Osteocyte (in vitro differentiated cells): ENCODE data around the gene KRT3. TPM values are rescaled to one million over a fixed set of nuclear protein-coding genes. Genes with fewer than 3 reads are reported as not detected.
"Not testable (repeated sequence)": the region's sequence is repeated elsewhere in the genome, so short reads cannot be mapped to it uniquely, and the experiment has no call there.

ENCODE experiments used
- DNase-seq: peaks from one replicate; pipeline ENCODE4 v3.0.0; 2021; ENCODE audit warnings: mixed read lengths; ENCODE audit not compliant: unreplicated experiment; ENCODE audit errors: extremely low spot score
- H3K27ac Mint-ChIP-seq: one replicate; pipeline ENCODE4 v1.8.0; 2021; ENCODE audit warnings: mild to moderate bottlenecking, mixed read lengths; ENCODE audit not compliant: unreplicated experiment
- H3K27me3 Mint-ChIP-seq: one replicate; pipeline ENCODE4 v1.8.0; 2021; ENCODE audit warnings: mixed read lengths; ENCODE audit not compliant: unreplicated experiment
- H3K36me3 Mint-ChIP-seq: one replicate; pipeline ENCODE4 v1.8.0; 2021; ENCODE audit warnings: mixed read lengths; ENCODE audit not compliant: unreplicated experiment
- H3K4me1 Mint-ChIP-seq: one replicate; pipeline ENCODE4 v1.8.0; 2021; ENCODE audit warnings: mixed read lengths; ENCODE audit not compliant: unreplicated experiment
- H3K4me3 Mint-ChIP-seq: one replicate; pipeline ENCODE4 v1.8.0; 2021; ENCODE audit warnings: mild to moderate bottlenecking, moderate library complexity, mixed read lengths; ENCODE audit not compliant: unreplicated experiment
- H3K9me3 Mint-ChIP-seq: one replicate; pipeline ENCODE4 v1.8.0; 2021; ENCODE audit warnings: mixed read lengths; ENCODE audit not compliant: unreplicated experiment
- total RNA-seq: library from RNA; stranded (reverse); gene quantifications from 2 replicates; pipeline ENCODE4 v1.2.1, GENCODE V29; 2021
- TF ChIP-seq, protein P1 (sequence below): fragments of 200-600 bp; sonication (generic); IDR thresholded peaks from 2 replicates; pipeline ENCODE4 v1.5.0; 2021; ENCODE audit warnings: antibody characterized with exemption, mild to moderate bottlenecking, moderate library complexity

The KRT3 gene
- total RNA-seq, 1 donor from 2014 or later = not detected

DNA sequence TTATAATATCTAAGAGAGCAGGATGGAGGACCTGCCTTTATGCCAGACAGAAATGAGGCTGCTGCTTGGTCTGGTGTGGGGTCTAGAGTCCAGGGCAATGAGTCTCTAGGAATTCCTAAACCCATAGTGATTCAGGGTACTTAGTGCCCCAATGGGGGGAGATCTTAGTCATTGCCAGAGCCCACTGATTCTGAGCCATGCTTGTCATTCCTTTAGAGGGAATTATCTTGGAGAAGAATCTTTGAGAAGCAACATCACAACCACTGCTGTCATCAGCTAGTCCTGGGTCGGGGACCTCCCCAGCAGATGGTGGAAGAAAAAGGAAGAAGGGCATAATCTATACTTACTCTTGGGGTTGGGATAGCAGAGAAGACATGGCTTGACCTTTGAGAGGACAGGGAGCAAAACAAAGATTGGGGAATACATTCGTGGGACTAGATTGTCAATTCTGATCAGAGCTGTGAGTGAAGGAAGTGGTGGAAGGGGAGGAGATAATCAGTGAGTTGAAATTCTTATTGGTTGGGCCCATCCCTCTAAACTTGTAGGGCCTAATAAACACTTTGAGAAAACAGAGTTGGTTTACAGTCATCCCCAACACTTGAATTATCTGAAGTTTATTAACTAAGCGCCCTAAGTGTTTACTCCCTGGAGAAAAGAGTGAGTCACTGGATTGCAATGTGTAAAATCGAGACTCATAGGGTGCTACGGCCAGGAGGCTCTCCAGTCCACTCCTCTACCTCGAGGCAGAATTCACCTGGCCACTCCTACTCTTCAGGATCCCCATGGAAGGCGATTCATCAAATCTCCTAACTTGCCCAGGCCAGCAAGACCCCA lies 3.0 kb upstream of the KRT3 start:
- H3K36me3 Mint-ChIP-seq = no peaks in the 10 kb centered on the region
- H3K4me1 Mint-ChIP-seq = no peaks in the 10 kb centered on the region
- no peaks in the 10 kb centered on the region for H3K9me3 Mint-ChIP-seq
- TF ChIP-seq, protein P1, sequence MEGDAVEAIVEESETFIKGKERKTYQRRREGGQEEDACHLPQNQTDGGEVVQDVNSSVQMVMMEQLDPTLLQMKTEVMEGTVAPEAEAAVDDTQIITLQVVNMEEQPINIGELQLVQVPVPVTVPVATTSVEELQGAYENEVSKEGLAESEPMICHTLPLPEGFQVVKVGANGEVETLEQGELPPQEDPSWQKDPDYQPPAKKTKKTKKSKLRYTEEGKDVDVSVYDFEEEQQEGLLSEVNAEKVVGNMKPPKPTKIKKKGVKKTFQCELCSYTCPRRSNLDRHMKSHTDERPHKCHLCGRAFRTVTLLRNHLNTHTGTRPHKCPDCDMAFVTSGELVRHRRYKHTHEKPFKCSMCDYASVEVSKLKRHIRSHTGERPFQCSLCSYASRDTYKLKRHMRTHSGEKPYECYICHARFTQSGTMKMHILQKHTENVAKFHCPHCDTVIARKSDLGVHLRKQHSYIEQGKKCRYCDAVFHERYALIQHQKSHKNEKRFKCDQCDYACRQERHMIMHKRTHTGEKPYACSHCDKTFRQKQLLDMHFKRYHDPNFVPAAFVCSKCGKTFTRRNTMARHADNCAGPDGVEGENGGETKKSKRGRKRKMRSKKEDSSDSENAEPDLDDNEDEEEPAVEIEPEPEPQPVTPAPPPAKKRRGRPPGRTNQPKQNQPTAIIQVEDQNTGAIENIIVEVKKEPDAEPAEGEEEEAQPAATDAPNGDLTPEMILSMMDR = no peak
- peaks cover 33% of the 10 kb centered on the region for H3K27me3 Mint-ChIP-seq
- DNase-seq = no peak
- no peak overlapping the region for H3K27ac Mint-ChIP-seq
- no peak overlapping the region for H3K4me3 Mint-ChIP-seq

DNA sequence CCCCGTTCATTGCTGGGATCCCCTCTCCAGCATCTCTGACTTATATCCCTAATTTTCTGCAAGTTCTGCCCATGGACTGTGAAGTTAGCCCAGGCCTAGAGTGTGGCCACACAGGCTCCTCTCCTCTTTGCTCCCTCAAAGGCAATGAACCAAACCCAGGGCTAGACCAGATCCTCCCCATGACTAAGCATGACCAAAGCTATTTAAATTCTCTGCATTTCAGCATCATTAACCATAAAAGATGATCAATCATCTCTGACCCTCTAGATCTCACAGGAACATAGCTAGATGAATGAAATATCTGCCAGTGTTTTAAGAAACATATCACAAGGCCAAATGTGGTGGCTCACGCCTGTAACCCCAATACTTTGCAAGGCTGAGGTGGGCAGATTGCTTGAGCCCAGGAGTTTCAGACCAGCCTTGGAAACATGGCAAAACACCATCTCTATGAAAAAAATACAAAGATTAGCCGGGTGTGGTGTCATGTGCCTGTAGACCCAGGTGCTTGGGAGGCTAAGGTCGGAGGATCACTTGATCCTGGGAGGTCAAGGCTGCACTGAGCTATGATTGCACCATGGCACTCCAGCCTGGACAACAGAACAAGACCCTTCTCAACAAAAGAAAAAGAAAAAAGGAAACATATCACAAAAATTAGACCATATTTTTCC lies 2.2 kb upstream of the KRT3 start:
- Mint-ChIP-seq H3K4me1 (no peaks in the 10 kb centered on the region), H3K36me3 (no peaks in the 10 kb centered on the region), H3K4me3 (no peak overlapping the region), H3K27ac (no peak overlapping the region), H3K9me3 (no peaks in the 10 kb centered on the region), H3K27me3 (peaks cover 36% of the 10 kb centered on the region)
- TF ChIP-seq, protein P1 = no peak
- DNase-seq = no peak

DNA sequence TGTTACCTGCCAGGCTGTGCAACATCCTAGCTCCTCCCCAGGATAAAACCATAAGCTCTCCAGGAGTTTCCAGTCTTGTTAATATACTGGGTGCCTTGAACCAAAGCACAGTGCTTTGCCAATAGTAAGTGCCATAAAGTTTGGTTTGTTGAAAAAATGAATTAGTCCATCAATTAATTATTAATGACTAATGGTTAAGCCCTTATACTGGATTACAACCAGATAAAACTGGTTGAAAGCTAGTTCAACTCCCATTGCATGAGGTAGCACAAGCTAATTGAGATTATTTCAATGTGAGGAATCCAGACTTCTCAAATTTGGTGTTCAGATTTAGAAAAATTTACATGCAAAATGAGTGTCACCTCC lies 1.6 kb upstream of the KRT3 start:
- no peak for DNase-seq
- no peak overlapping the region for H3K4me3 Mint-ChIP-seq
- H3K4me1 Mint-ChIP-seq = no peaks in the 10 kb centered on the region
- H3K36me3 Mint-ChIP-seq = no peaks in the 10 kb centered on the region
- TF ChIP-seq, protein P1 = no peak
- H3K9me3 Mint-ChIP-seq = no peaks in the 10 kb centered on the region
- H3K27me3 Mint-ChIP-seq = peaks cover 33% of the 10 kb centered on the region
- H3K27ac Mint-ChIP-seq = no peak overlapping the region

DNA sequence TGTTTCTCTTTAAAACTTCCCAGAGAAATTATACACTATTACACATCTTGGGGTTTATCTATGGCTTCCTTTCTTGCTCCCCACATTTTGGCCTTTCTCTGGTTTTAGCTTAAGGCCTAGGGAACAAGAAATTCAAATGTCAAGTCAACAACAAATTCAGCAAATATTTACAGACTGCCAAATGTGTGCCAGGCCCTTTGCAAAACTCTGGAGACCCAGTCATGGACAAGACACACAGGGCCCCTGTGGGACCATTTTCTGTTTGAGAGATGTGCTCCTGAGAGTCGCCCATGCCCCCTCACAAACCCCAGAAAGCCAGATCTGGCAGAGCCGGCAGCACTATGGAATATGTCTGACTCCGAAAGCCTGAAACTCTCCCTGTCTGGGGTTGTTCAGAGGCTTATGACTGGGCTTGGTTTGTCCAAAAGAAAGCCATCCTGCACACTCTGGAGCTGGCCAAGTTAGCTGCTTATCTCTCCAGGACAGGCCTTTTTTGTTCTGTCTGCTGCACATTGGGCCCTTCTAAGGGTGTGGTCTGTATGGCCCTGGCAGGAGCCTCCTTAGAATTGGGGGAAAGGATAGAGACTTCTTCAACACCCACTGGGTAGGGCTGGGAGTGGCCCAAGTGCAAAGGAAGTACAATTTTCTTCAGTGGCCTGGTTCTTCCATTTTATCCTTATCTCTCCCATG lies 1.1 kb upstream of the KRT3 start:
- Mint-ChIP-seq H3K4me3 (no peak overlapping the region), H3K4me1 (no peaks in the 10 kb centered on the region), H3K27me3 (peaks cover 30% of the 10 kb centered on the region), H3K9me3 (no peaks in the 10 kb centered on the region), H3K27ac (no peak overlapping the region), H3K36me3 (no peaks in the 10 kb centered on the region)
- TF ChIP-seq, protein P1 = no peak
- no peak for DNase-seq

DNA sequence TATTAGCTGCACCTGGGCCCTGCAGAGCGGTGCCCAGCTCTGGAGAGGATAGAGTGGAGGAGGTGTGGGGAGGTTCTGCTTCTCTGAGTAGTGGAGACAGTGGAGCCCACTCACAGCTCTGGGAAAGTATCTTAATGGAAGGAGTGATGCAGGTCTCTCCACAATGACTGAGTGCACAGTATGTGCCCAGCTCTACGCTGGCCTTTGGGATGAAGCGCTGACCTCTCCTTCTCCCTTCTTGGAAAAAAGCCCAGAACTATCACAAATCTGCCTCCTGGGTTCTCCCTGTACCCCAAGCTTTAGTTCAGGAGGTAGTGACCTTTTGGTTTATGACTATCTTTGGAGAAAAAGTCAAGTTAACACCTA lies 495 bp upstream of the KRT3 start:
- no peak overlapping the region for H3K4me3 Mint-ChIP-seq
- TF ChIP-seq, protein P1 = no peak
- H3K27ac Mint-ChIP-seq = no peak overlapping the region
- peaks cover 31% of the 10 kb centered on the region for H3K27me3 Mint-ChIP-seq
- no peak for DNase-seq
- no peaks in the 10 kb centered on the region for H3K36me3 Mint-ChIP-seq
- H3K4me1 Mint-ChIP-seq = no peaks in the 10 kb centered on the region
- H3K9me3 Mint-ChIP-seq = no peaks in the 10 kb centered on the region

DNA sequence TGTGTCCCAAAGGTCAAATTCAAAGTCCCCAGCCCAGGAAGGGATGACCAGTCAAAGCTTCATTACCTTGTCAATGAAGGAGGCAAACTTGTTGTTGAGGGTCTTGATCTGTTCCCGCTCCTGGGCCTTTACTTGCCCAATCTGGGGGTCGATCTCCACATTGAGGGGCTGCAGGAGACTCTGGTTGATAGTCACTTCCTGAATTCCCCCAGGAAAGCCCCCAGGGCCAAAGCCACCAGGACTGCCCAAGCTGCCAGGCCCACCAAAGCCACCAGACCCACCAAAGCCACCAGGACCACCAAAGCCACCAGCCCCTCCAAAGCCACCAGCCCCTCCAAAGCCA lies 614 bp downstream of the KRT3 start:
- not testable (repeated sequence) for H3K4me3 Mint-ChIP-seq, H3K27ac Mint-ChIP-seq, H3K36me3 Mint-ChIP-seq, H3K4me1 Mint-ChIP-seq, H3K9me3 Mint-ChIP-seq, DNase-seq
- H3K27me3 Mint-ChIP-seq = peaks cover 31% of the 10 kb centered on the region
